Raji (cell line): ENCODE measurements around the gene MAPK8IP2.
A peak's percentile ranks its signal among the peaks of the same experiment; 100 is the strongest.

Experiments used
- POLR2A ChIP-seq: IDR thresholded peaks from 2 replicates; pipeline ENCODE4 v1.6.1; 2011; ENCODE audit warnings: low read depth, low read length, control low read depth; ENCODE audit not compliant: insufficient read depth

The MAPK8IP2 gene

GRCh38 chr22:50581950-50582492, 18.6 kb upstream of the MAPK8IP2 start:
- TF ChIP-seq POLR2A: no peak

- peak; percentile 73 for TF ChIP-seq POLR2A
Measured at GRCh38 chr22:50582493-50583293, 17.9 kb upstream of the MAPK8IP2 start, which contains the start of gene CHKB. Gene CHKB, minus strand, starts transcription at chr22:50582849. Its CDS starts 68 bp downstream, at chr22:50582781.

DNA sequence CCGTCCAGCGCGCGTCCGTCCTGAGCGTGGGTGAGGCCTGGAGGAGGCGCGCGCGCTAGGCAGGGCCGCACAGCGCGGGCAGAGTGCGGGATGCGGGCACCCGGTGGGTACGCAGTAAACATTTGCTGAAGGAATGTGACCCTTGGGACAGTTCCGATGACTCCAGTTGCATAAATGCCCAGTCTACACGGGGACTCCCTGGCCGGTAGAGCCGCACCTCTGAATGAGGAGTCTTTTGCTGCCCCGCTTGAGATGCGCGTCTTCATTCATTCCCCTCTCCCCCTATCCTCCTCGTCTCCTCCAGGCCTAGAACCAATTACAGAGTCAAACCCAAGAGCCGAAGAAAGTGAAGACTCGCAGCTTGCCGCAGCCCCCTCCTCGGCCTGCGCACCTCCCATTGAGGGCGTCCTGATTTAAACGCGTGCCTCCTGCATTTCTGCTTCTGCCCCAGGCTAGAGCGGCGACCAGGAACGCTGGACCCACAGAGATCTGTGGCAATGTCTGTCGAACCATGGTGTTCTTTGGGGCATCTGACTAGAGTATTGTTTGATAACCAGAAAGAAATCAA, 17.2 kb upstream of the MAPK8IP2 start:
- TF ChIP-seq POLR2A: no peak; the same call in 1 of the 2 replicates

- no peak for TF ChIP-seq POLR2A
Measured at GRCh38 chr22:50584106-50585096, 16.2 kb upstream of the MAPK8IP2 start.

GRCh38 chr22:50585238-50585637, 15.4 kb upstream of the MAPK8IP2 start:
- peak; percentile 17; the same call in 1 of the 2 replicates for TF ChIP-seq POLR2A

- TF ChIP-seq POLR2A: peak; percentile 35; the same call in 1 of the 2 replicates
Measured at GRCh38 chr22:50585781-50586180, 14.8 kb upstream of the MAPK8IP2 start.

GRCh38 chr22:50586416-50586815, 14.2 kb upstream of the MAPK8IP2 start:
- no peak for TF ChIP-seq POLR2A

GRCh38 chr22:50587407-50587806, 13.2 kb upstream of the MAPK8IP2 start:
- no peak for TF ChIP-seq POLR2A

DNA sequence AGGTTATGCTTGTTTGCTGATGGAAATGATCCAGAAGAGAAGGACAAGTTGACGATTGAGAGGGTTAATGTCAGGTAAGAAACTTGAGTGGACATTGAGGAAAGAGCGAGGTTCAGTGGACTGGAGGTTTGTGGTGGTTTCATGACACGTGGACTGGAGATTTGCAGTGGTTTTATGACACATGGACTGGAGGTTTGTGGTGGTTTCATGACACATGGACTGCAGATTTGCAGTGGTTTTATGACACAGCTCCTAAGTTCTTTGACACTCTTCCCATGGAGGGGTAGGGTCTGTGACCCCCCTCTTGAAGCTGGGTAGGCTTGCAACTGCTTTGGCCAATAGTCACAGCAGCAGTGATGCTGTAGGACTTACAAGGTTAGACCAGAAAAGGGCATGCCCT, 5.4 kb upstream of the MAPK8IP2 start:
- no peak for TF ChIP-seq POLR2A

- TF ChIP-seq POLR2A: no peak
Measured at GRCh38 chr22:50597097-50597496, 3.5 kb upstream of the MAPK8IP2 start.

DNA sequence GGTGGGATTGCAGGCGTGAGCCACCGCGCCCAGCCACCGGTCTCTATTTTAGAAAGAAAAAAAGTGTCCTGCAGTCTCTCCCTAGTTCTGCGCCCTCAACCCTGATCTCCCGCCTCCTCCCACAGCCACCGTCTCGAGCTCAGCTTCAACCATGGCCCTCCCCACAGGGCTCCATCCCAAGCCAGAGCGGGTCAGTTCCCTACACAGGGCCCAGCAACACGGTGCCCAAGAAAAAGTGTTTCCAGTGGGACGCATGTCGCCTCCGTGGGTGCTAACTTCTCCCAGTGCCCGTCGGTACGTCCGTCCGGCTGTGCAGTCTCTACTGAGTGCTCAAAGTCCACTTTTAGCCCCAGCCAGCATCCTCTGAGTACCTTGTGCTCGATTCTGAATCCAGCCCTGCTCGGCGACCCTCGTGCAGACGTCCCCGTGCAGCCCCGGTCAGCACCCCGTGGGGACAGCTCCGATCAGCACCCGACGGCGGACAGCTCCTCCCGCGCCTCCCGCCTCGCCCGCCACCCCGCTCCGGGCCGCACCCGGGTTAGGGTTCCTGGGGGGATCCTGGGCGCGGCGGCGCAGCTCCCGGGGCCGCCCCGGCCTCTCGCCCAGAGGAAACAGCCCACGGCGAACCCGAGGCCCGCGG, 657 bp upstream of the MAPK8IP2 start:
- no peak for TF ChIP-seq POLR2A

GRCh38 chr22:50600967-50601668, 525 bp downstream of the MAPK8IP2 start:
- TF ChIP-seq POLR2A: no peak

GRCh38 chr22:50601669-50602337, 1.2 kb downstream of the MAPK8IP2 start:
- TF ChIP-seq POLR2A: no peak

- no peak for TF ChIP-seq POLR2A
Measured at GRCh38 chr22:50602338-50602700, 1.7 kb downstream of the MAPK8IP2 start.
